Left ventricle myocardium inferior (tissue), 1 donor: Measurements from ENCODE around the gene ELSPBP1. TPM values are rescaled to one million over a fixed set of nuclear protein-coding genes. Genes with fewer than 3 reads are reported as not detected.

ENCODE experiments used
- DNase-seq: peaks from one replicate; pipeline ENCODE4 v3.0.0-alpha.2; 2020
- H3K27ac ChIP-seq: fragments of 200-600 bp; replicated peaks from 2 replicates; pipeline ENCODE4 v1.8.0; 2021
- H3K27me3 ChIP-seq: fragments of 200-600 bp; 2 replicates; pipeline ENCODE4 v1.8.0; 2021; ENCODE audit warnings: low read depth
- H3K36me3 ChIP-seq: fragments of 200-600 bp; 2 replicates; pipeline ENCODE4 v1.8.0; 2021
- H3K4me1 ChIP-seq: fragments of 200-600 bp; 2 replicates; pipeline ENCODE4 v1.8.0; 2021
- H3K4me3 ChIP-seq: fragments of 200-600 bp; 2 replicates; pipeline ENCODE4 v1.8.0; 2021; ENCODE audit warnings: mild to moderate bottlenecking, moderate library complexity
- H3K9me3 ChIP-seq: fragments of 200-600 bp; replicated peaks from 2 replicates; pipeline ENCODE4 v1.8.0; 2021
- CTCF ChIP-seq: fragments of 200-600 bp; IDR thresholded peaks from 2 replicates; pipeline ENCODE4 v1.8.0; 2021; ENCODE audit warnings: antibody characterized with exemption, mild to moderate bottlenecking, borderline replicate concordance
- intact Hi-C: fragments of 100-400 bp; cut with micrococcal nuclease; formaldehyde crosslinking; loops from one replicate; pipeline ENCODE4 v1.11.0; 2022
- total RNA-seq: library from RNA; stranded (reverse); fragmentation: NEBNext Ultra II Directional; extraction: Animal tissue kit (Norgen Biotek cat#: 25700); gene quantifications from one replicate; pipeline ENCODE4 v1.2.1, GENCODE V29; 2021
- donor health status: DM: no; HTN: yes; CAD: no; lungs with severe emphysema.

Gene ELSPBP1
- total RNA-seq, 1 donor from 2014 or later, result not detected

GRCh38 chr19:48043675-48044258 is 49.3 kb downstream of the ELSPBP1 start, which contains the start of gene CABP5:
TSS of gene CABP5 (minus strand) at chr19:48044079. CDS start at chr19:48043922, 157 bp downstream.
- no peak for DNase-seq
- H3K27ac ChIP-seq, result no peak within 1 kb of the TSS
- H3K4me1 ChIP-seq, result no peaks in the 10 kb centered on the region
- peaks cover 19% of the 10 kb centered on the region for H3K36me3 ChIP-seq
- TF ChIP-seq CTCF, result no peak
- peaks cover 53% of the 10 kb centered on the region for H3K27me3 ChIP-seq
- H3K9me3 ChIP-seq, result peaks cover 4% of the 10 kb centered on the region
- intact Hi-C loops, result no loop called here
- H3K4me3 ChIP-seq, result no peak within 1 kb of the TSS

GRCh38 chr19:48044561-48044960 is 50.1 kb downstream of the ELSPBP1 start:
- DNase-seq, result no peak
- intact Hi-C loops, result no loop called here
- peaks cover 4% of the 10 kb centered on the region for H3K9me3 ChIP-seq

GRCh38 chr19:48051335-48052033 is 57.1 kb downstream of the ELSPBP1 start:
- Histone ChIP-seq H3K4me1 (no peaks in the 10 kb centered on the region), H3K27ac (no peak overlapping the region), H3K4me3 (no peak overlapping the region), H3K9me3 (no peaks in the 10 kb centered on the region), H3K36me3 (peaks cover 85% of the 10 kb centered on the region), H3K27me3 (no peaks in the 10 kb centered on the region)
- no peak for TF ChIP-seq CTCF
- DNase-seq, result no peak
- intact Hi-C loops, result no loop called here

More at GRCh38 chr19:48044561-48044960, 50.1 kb downstream of the ELSPBP1 start:
- Histone ChIP-seq H3K27me3 (peaks cover 49% of the 10 kb centered on the region), H3K27ac (no peak overlapping the region), H3K4me1 (no peaks in the 10 kb centered on the region), H3K4me3 (no peak overlapping the region), H3K36me3 (peaks cover 27% of the 10 kb centered on the region)
- TF ChIP-seq CTCF, result no peak

- H3K4me1 ChIP-seq, result no peaks in the 10 kb centered on the region
- intact Hi-C loops, result no loop called here
- no peaks in the 10 kb centered on the region for H3K27me3 ChIP-seq
- H3K4me3 ChIP-seq, result no peak overlapping the region
- no peaks in the 10 kb centered on the region for H3K9me3 ChIP-seq
- no peak for TF ChIP-seq CTCF
- H3K27ac ChIP-seq, result no peak overlapping the region
- H3K36me3 ChIP-seq, result peaks cover 75% of the 10 kb centered on the region
- no peak for DNase-seq
Observed at GRCh38 chr19:48053076-48053475, 58.6 kb downstream of the ELSPBP1 start.

GRCh38 chr19:48053856-48054255 is 59.4 kb downstream of the ELSPBP1 start:
- no peaks in the 10 kb centered on the region for H3K27me3 ChIP-seq
- no peak for TF ChIP-seq CTCF
- H3K9me3 ChIP-seq, result no peaks in the 10 kb centered on the region
- no peak overlapping the region for H3K27ac ChIP-seq
- H3K4me3 ChIP-seq, result no peak overlapping the region
- DNase-seq, result no peak
- H3K36me3 ChIP-seq, result peaks cover 71% of the 10 kb centered on the region
- H3K4me1 ChIP-seq, result no peaks in the 10 kb centered on the region
- intact Hi-C loops, result no loop called here
